Measurements from ENCODE around the gene LIG1.

- no peak for TF ChIP-seq CTCF (IDR thresholded peaks at IDR 0.05; ENCODE audit: extremely low read depth in 1 of 2, insufficient read depth in 1 of 2, low read depth in 1 of 2, low read length in 2 of 2)
- no peak for TF ChIP-seq POLR2AphosphoS5 (IDR thresholded peaks at IDR 0.05; ENCODE audit: insufficient read depth, low read depth, low read length)
- peak; percentile 21 for TF ChIP-seq JUN (IDR thresholded peaks at IDR 0.05; ENCODE audit: borderline replicate concordance, insufficient read depth, insufficient read length, low read depth)
- TF ChIP-seq GATA2 (IDR thresholded peaks at IDR 0.05; ENCODE audit: insufficient read depth, insufficient read length, low read depth, low read length) = no peak
- TF ChIP-seq POLR2A (IDR thresholded peaks at IDR 0.05; ENCODE audit: low read depth, low read length) = no peak
- TF ChIP-seq EZH2 (IDR thresholded peaks at IDR 0.05; ENCODE audit: borderline replicate concordance, low read depth, low read length, severe bottlenecking) = no peak
- TF ChIP-seq MYC (IDR thresholded peaks at IDR 0.05; ENCODE audit: low read depth, low read length) = no peak
- TF ChIP-seq MAX (IDR thresholded peaks at IDR 0.05; ENCODE audit: insufficient read depth, insufficient read length) = no peak
Measured at GRCh38 chr19:48108997-48109782, 61.0 kb downstream of the LIG1 start.

Measured in endothelial cell of umbilical vein (primary cell).